Smooth muscle cell of the brain vasculature (primary cell): ENCODE results near the gene SNRNP200.
"Not testable (repeated sequence)": the region's sequence is repeated elsewhere in the genome, so short reads cannot be mapped to it uniquely, and the experiment has no call there.

Experiments
- DNase-seq: peaks from one replicate; pipeline ENCODE4 v3.0.0-alpha.2; 2012; ENCODE audit warnings: low read depth, low spot score

SNRNP200 gene

GRCh38 chr2:96325041-96325883 lies 19.9 kb upstream of the SNRNP200 start, which contains the start of gene ITPRIPL1:
ITPRIPL1 (plus strand) TSS chr2:96325317; CDS start chr2:96325840, 523 bp downstream.
- no peak for DNase-seq

- no peak for DNase-seq
Measured at GRCh38 chr2:96324721-96325040, 19.3 kb upstream of the SNRNP200 start.

- no peak for DNase-seq
Measured at GRCh38 chr2:96323849-96324248, 18.5 kb upstream of the SNRNP200 start.

GRCh38 chr2:96320728-96321622 lies 15.6 kb upstream of the SNRNP200 start:
- no peak for DNase-seq

GRCh38 chr2:96320326-96320725 lies 15.0 kb upstream of the SNRNP200 start:
- DNase-seq = no peak

- no peak for DNase-seq
Measured at GRCh38 chr2:96319396-96319795, 14.1 kb upstream of the SNRNP200 start.

GRCh38 chr2:96318723-96319122 lies 13.4 kb upstream of the SNRNP200 start:
- DNase-seq = no peak

- no peak for DNase-seq
Measured at GRCh38 chr2:96317584-96317997, 12.2 kb upstream of the SNRNP200 start.

- DNase-seq = no peak
Measured at GRCh38 chr2:96316999-96317398, 11.7 kb upstream of the SNRNP200 start.

GRCh38 chr2:96315400-96316071 lies 10.2 kb upstream of the SNRNP200 start:
- no peak for DNase-seq

GRCh38 chr2:96315005-96315399 lies 9.7 kb upstream of the SNRNP200 start:
- no peak for DNase-seq

GRCh38 chr2:96308248-96308647 lies 2.9 kb upstream of the SNRNP200 start:
- no peak for DNase-seq

GRCh38 chr2:96306370-96306769 lies 1.0 kb upstream of the SNRNP200 start:
- no peak for DNase-seq

- no peak for DNase-seq
Measured at GRCh38 chr2:96305979-96306308, 598 bp upstream of the SNRNP200 start.

- DNase-seq = no peak
Measured at GRCh38 chr2:96304606-96305005, 740 bp downstream of the SNRNP200 start.

GRCh38 chr2:96301865-96302264 lies 3.5 kb downstream of the SNRNP200 start:
- no peak for DNase-seq

- DNase-seq = no peak
Measured at GRCh38 chr2:96296925-96297324, 8.4 kb downstream of the SNRNP200 start.

- not testable (repeated sequence) for DNase-seq
Measured at GRCh38 chr2:96294271-96294670, 11.1 kb downstream of the SNRNP200 start.

GRCh38 chr2:96291751-96292150 lies 13.6 kb downstream of the SNRNP200 start:
- DNase-seq = no peak

GRCh38 chr2:96287273-96287856 lies 18.0 kb downstream of the SNRNP200 start:
- no peak for DNase-seq

- DNase-seq = no peak
Measured at GRCh38 chr2:96276787-96277499, 28.4 kb downstream of the SNRNP200 start.
